HFFc6 (cell line): Measurements from ENCODE around the gene OR6J1. TPM values are rescaled to one million over a fixed set of nuclear protein-coding genes. Genes with fewer than 3 reads are reported as not detected.
A peak's percentile ranks its signal among the peaks of the same experiment; 100 is the strongest.

Source experiments
- DNase-seq: peaks from one replicate; pipeline ENCODE4 v3.0.0-alpha.2; 2018
- H3K27ac Mint-ChIP-seq: 2 replicates; pipeline ENCODE4 v1.8.0; 2020; ENCODE audit warnings: mild to moderate bottlenecking, mixed read lengths
- H3K27me3 Mint-ChIP-seq: 2 replicates; pipeline ENCODE4 v1.8.0; 2021; ENCODE audit warnings: mild to moderate bottlenecking, moderate library complexity, mixed read lengths; ENCODE audit not compliant: insufficient read depth
- H3K36me3 Mint-ChIP-seq: 2 replicates; pipeline ENCODE4 v1.8.0; 2021; ENCODE audit warnings: low read depth, mixed read lengths
- H3K4me1 Mint-ChIP-seq: 2 replicates; pipeline ENCODE4 v1.8.0; 2020; ENCODE audit warnings: low read depth, mixed read lengths
- H3K4me3 Mint-ChIP-seq: 2 replicates; pipeline ENCODE4 v1.8.0; 2020; ENCODE audit warnings: mild to moderate bottlenecking, moderate library complexity, mixed read lengths
- H3K9me3 Mint-ChIP-seq: 2 replicates; pipeline ENCODE4 v1.8.0; 2020; ENCODE audit warnings: mild to moderate bottlenecking, mixed read lengths
- total RNA-seq, 6 experiments: library from RNA; stranded (reverse); fragmentation: NEBNext Ultra II Directional; extraction: Animal tissue kit (Norgen Biotek cat#: 25700); gene quantifications; 2 replicates in 1 of 6; 3 replicates in 5 of 6; pipeline ENCODE4 v1.2.3, GENCODE V29; 2021
- TF ChIP-seq, protein P1 (sequence below): fragments of 200-600 bp; sonication (generic); IDR thresholded peaks from 2 replicates; pipeline ENCODE4 v1.5.0; 2021; ENCODE audit warnings: antibody characterized with exemption, mild to moderate bottlenecking

OR6J1 gene
- total RNA-seq, 6 experiments from 2014 or later = not detected

DNA sequence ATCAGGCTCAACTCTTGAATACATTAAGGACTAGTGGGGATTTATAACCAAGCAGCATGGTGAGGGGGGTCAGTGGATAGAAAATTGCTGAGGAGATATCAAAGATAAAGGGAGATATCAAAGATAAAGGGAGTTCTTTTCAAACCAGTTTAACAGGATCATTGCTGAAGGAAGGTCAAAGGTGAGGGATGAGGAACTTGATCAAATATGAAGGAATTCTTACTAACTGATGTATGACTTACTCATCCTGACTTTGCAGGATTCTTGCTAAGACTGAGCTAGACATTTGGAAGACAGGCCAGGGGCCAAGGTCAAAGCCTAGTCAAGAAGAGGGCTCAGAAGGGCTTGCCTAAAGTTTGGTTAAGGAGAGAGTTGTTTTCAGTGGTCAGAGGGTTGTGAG is 41.3 kb downstream of the OR6J1 start:
- Mint-ChIP-seq H3K27me3 (no peaks in the 10 kb centered on the region; the same call in 1 of the 2 replicates), H3K27ac (peak overlapping the region; percentile 81), H3K36me3 (peaks cover 48% of the 10 kb centered on the region), H3K4me1 (peaks cover 53% of the 10 kb centered on the region), H3K4me3 (no peak overlapping the region), H3K9me3 (no peaks in the 10 kb centered on the region)
- DNase-seq = peak; percentile 48
- TF ChIP-seq, protein P1, sequence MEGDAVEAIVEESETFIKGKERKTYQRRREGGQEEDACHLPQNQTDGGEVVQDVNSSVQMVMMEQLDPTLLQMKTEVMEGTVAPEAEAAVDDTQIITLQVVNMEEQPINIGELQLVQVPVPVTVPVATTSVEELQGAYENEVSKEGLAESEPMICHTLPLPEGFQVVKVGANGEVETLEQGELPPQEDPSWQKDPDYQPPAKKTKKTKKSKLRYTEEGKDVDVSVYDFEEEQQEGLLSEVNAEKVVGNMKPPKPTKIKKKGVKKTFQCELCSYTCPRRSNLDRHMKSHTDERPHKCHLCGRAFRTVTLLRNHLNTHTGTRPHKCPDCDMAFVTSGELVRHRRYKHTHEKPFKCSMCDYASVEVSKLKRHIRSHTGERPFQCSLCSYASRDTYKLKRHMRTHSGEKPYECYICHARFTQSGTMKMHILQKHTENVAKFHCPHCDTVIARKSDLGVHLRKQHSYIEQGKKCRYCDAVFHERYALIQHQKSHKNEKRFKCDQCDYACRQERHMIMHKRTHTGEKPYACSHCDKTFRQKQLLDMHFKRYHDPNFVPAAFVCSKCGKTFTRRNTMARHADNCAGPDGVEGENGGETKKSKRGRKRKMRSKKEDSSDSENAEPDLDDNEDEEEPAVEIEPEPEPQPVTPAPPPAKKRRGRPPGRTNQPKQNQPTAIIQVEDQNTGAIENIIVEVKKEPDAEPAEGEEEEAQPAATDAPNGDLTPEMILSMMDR = no peak

DNA sequence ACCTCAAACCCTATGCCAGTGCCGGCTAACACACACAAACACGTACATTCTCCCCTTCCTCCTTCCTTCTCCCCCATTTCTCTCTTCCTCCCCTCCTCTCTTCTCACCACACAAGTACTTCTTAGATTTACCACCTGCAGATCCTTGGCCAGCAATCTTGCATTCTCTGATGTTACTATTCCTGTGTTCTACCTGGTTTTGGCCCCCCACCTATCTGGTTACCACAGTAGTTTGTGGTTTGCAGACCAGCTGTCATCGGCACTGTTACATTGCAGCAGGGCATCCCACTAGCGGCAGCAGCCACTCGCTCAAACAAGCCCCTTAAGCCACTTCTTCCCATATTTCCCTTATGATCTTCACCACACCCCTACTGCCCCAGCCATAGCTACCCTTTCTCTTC is 42.2 kb downstream of the OR6J1 start:
- TF ChIP-seq, protein P1 = no peak
- Mint-ChIP-seq H3K4me3 (no peak overlapping the region), H3K27ac (peak overlapping the region; percentile 81), H3K27me3 (no peaks in the 10 kb centered on the region; the same call in 1 of the 2 replicates), H3K4me1 (peaks cover 60% of the 10 kb centered on the region), H3K9me3 (no peaks in the 10 kb centered on the region), H3K36me3 (peaks cover 43% of the 10 kb centered on the region)
- no peak for DNase-seq

DNA sequence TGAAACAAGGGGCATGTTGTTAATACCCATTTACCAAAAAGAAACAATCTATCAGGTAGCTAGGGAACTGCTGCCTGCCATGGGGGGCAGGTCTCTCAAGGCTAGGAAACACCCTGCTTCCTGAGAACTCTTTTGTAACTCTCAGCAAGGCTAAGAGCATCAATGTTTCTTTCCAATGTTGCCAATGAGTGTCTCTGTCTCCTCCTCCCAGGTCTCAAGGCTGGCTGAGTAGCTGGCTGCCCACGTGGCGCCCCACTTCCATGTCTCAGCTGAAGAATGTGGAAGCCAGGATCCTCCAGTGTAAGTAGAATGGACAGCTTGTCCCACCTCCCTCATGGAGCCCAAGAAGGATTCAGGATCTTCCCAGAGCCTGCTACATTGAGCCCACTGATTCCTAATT is 42.7 kb downstream of the OR6J1 start:
- Mint-ChIP-seq H3K27ac (peak overlapping the region; percentile 81), H3K36me3 (peaks cover 43% of the 10 kb centered on the region), H3K9me3 (no peaks in the 10 kb centered on the region), H3K27me3 (no peaks in the 10 kb centered on the region; the same call in 1 of the 2 replicates), H3K4me1 (peaks cover 60% of the 10 kb centered on the region), H3K4me3 (no peak overlapping the region)
- no peak for DNase-seq
- TF ChIP-seq, protein P1 = no peak

DNA sequence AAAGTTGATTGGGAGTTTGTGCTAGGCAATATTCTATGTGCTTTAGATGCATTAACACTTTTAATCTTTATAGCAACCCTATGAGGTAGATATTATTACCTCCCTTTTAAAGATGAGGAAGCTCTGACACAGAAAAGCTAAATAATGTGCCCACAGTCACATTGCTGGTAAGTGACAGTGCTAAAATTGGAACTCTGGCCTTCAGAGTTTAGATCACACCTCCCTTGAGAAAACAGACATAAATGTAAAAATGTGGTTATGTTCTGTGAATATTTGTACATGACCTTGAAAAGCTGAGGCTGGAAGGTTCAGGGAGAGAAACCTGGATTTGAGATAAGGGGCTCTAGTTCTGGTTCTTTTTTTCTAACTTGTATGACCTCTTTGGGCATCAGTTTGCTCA is 44.1 kb downstream of the OR6J1 start:
- Mint-ChIP-seq H3K4me3 (peak overlapping the region; percentile 98; the same call in 1 of the 2 replicates), H3K36me3 (peaks cover 33% of the 10 kb centered on the region), H3K4me1 (peaks cover 60% of the 10 kb centered on the region), H3K27me3 (no peaks in the 10 kb centered on the region; the same call in 1 of the 2 replicates), H3K27ac (peak overlapping the region; percentile 95; the same call in 1 of the 2 replicates), H3K9me3 (no peaks in the 10 kb centered on the region)
- TF ChIP-seq, protein P1 = no peak
- DNase-seq = no peak

DNA sequence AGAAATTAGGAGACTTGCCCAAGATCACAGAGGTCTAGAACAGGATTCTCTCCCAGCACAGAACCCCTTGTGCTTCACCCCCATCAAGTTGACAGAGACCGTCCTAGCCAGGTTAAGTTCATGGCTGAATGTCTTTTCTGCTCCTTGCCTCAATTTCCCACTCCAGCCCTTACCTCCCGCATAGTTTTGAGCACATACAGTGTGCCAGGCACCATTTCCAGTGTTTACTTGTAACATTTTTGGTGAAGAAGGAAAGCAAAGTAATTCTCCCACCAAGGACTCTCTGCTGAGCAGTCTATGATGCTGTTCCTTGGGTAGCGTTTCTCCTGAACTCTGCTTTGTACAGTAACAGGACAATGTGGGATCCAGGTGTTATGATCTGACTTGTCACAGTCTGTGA is 44.8 kb downstream of the OR6J1 start:
- Mint-ChIP-seq H3K4me3 (peak overlapping the region; percentile 98), H3K27me3 (no peaks in the 10 kb centered on the region; the same call in 1 of the 2 replicates), H3K36me3 (peaks cover 31% of the 10 kb centered on the region), H3K4me1 (peaks cover 62% of the 10 kb centered on the region), H3K27ac (peak overlapping the region; percentile 95), H3K9me3 (no peaks in the 10 kb centered on the region)
- TF ChIP-seq, protein P1 = no peak
- no peak for DNase-seq

DNA sequence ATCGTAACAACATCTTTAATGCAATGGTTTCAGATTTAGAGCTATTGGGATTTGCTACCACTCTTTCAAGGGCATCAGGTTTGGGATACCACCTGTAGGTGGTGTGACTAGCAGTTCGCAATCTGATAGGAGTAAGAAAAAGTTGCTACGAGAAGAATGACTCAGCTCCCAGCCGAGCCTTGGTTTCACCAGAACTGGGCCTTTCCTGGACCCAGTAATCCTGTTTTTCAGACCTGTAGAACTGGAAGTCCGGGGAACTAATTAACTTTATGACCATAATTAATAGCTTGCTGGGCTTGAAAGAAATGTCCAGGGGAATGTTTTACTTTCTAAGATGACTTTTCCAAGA is 45.3 kb downstream of the OR6J1 start:
- DNase-seq = peak; percentile 46
- Mint-ChIP-seq H3K4me3 (peak overlapping the region; percentile 98), H3K27ac (peak overlapping the region; percentile 95)

More for the DNA sequence above, 45.3 kb downstream of the OR6J1 start:
- Mint-ChIP-seq H3K9me3 (no peaks in the 10 kb centered on the region), H3K36me3 (peaks cover 30% of the 10 kb centered on the region), H3K27me3 (no peaks in the 10 kb centered on the region; the same call in none of the 2 replicates), H3K4me1 (peaks cover 66% of the 10 kb centered on the region)
- TF ChIP-seq, protein P1 = peak; percentile 68; the same call in 1 of the 2 replicates
